T47D (cell line): ENCODE results near the gene ANK3.

Source experiments
- DNase-seq, 2 experiments: peaks; one replicate each; pipeline versions ENCODE4 v3.0.0 to v3.0.0-alpha.2; 2011 to 2012; ENCODE audit warnings: low read depth in 1 of 2, low spot score in 1 of 2
- JUND ChIP-seq: IDR thresholded peaks from 2 replicates; pipeline ENCODE4 v1.6.1; 2012; ENCODE audit warnings: low read depth
- in situ Hi-C: cut with HindIII; loops from 2 replicates; pipeline ENCODE4 v1.10.0; 2016; ENCODE audit warnings: low sequenced_read_pairs, low pct_unique_long_range_greater_than_20kb

ANK3 gene

DNA sequence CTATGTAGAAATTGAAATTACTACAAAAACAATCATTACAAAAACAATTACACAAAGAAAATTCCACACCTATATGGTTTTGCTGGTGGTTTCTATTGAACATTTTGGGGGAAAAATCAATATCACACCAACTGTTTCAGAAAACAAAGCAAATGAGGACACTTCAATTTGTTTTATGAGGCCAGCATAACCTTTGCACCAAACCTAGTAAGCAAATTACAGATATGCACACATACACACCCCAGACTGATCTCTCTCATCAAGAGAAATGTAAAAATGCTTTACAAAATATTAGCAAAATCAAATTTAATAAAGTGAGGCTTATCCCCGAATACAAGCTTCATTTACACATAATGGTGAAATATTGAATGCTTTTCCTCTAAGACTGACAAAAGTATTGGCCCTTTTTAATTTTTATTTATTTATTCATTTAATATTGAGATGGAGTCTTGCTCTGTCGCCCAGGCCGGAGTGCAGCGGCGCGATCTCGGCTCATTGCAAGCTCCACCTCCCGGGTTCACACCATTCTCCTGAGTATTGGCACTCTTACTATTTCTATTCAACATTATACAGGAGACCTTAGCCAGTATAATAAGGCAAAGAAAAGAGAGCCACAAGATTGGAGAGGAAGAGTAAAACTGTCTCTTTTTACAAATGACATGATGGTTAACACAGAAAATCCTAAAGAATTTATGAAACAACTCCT, 13.6 kb upstream of the ANK3 start:
- TF ChIP-seq JUND = no peak
- in situ Hi-C loops = no loop called here
- DNase-seq = no peak

DNA sequence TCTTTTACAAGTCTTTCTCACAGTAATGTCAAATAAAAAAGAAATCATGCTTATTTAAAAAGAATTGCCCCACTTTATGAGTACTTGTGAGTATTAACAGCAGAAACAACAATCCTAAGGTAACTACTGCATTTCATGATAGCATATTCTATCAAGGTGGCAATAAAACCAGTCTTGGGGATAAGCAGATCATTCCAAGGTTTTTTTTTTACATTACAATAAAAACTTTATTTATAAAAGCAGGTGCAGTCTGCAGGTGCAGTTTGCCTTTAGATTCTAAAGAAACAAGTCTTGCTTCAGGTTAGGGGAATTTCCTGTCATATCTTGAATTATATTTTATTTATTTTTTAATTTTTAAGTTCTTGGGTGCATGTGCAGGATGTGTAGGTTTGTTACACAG, 10.7 kb upstream of the ANK3 start:
- DNase-seq = no peak
- in situ Hi-C loops = no loop called here
- TF ChIP-seq JUND = no peak

- DNase-seq = no peak
- no peak for TF ChIP-seq JUND
- in situ Hi-C loops = no loop called here
Measured at GRCh38 chr10:60399328-60399727, 9.7 kb upstream of the ANK3 start.

GRCh38 chr10:60397792-60398191, 8.1 kb upstream of the ANK3 start:
- no peak for TF ChIP-seq JUND
- no peak for DNase-seq
- in situ Hi-C loops = no loop called here

DNA sequence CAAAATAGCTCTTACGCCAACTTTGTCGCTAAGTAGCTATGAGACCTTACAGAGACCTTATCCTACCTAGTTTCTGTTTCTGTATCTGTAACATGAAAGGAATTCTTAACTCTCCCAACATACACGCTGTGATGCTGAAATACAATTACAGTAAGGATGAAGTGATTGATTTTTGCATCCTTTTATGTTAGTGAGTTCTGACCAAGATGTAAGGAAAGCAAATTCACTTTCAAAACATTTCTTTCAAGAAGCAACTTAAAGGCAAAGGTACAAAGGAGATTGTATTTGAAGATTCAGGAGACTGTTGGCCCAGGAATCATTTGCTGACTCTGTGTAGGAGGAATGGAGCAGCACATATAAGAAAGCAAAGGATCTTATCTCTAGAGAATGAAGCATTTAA, 7.1 kb upstream of the ANK3 start:
- in situ Hi-C loops = no loop called here
- no peak for TF ChIP-seq JUND
- no peak for DNase-seq

GRCh38 chr10:60395711-60396110, 6.0 kb upstream of the ANK3 start:
- in situ Hi-C loops = no loop called here
- DNase-seq = no peak
- TF ChIP-seq JUND = no peak

GRCh38 chr10:60394446-60394845, 4.8 kb upstream of the ANK3 start:
- in situ Hi-C loops = no loop called here
- no peak for TF ChIP-seq JUND
- no peak for DNase-seq

- no peak for DNase-seq
- TF ChIP-seq JUND = no peak
- in situ Hi-C loops = no loop called here
Measured at GRCh38 chr10:60390224-60390626, 550 bp upstream of the ANK3 start.

- DNase-seq = no peak
- in situ Hi-C loops = no loop called here
- TF ChIP-seq JUND = no peak
Measured at GRCh38 chr10:60388709-60389301, 870 bp downstream of the ANK3 start.

GRCh38 chr10:60388116-60388625, 1.5 kb downstream of the ANK3 start:
- no peak for DNase-seq
- in situ Hi-C loops = no loop called here
- no peak for TF ChIP-seq JUND

DNA sequence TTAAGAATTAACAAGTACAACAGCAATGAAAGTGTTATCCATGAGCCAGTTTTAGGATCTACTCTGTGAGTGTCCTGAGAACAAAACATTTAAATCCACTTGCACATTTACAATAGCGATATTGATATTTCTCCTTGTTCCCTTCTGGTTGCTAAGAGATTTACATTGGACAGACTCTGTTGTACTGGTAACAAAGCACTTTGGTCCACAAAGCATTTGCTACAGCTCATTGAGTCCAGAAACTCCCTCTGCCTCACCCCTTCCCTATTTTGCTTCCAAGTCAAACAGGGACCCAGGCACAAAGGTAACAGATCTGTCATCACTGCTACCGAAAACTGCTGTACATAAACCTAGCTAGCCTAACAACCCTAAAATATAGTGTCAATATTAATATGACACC, 2.1 kb downstream of the ANK3 start:
- TF ChIP-seq JUND = no peak
- DNase-seq = no peak
- in situ Hi-C loops = no loop called here

DNA sequence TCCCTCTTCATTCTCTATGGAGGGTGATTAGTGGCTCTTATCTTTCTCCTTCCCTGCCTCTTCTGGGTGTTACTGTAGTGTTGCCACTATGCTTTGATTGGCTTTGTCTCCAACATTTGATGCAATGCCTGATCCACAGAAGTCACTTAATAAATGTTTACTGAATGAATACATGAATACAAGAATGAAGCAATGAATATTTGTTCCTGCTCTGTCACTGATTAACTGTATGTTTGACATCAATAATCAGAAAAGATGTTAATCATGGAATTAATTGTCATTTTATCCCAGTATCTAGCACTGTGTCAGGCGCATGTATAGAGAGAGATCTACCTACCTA, 4.3 kb downstream of the ANK3 start:
- in situ Hi-C loops = no loop called here
- no peak for DNase-seq
- TF ChIP-seq JUND = no peak

DNA sequence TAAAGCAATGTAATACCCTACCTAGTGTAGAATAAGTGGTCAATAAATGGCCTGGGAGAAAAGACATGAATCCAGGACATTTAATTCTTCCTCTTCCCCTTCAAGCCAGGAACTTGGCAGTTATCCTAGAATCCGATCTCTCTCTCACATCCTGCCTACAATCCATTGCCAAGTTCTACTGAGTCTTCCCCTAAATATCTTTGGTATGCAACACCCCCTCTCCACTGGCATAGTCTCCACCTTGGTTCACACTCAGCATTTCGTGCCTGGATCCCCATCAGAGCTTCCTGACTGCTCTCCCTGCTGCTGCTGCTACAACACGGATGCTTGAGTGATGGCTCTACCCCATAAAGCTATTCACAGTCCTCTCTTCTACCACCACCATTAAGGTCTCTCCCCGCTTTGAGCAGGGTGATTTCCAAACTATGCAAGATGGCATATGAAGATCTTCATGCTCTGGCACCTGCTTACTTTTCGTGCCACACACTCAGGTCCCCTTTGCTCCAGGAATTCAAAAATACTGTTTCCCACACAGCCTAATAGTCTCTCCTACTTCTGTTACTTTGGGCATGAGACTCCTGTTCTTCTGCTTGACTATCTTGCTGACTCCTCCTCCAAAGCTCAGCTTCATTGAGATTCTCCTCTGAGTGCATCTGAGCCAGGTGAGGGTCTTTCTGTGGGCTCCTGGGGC, 4.8 kb downstream of the ANK3 start:
- in situ Hi-C loops = no loop called here
- DNase-seq = peak in 1 of 2 experiments; percentile 45
- no peak for TF ChIP-seq JUND
